Ishikawa (cell line): ENCODE data around the gene PKD2.

ENCODE experiments used
- EGR1 ChIP-seq: IDR thresholded peaks from 2 replicates; pipeline ENCODE4 v1.6.1; 2012
- EP300 ChIP-seq: IDR thresholded peaks from 2 replicates; pipeline ENCODE4 v1.6.1; 2012; ENCODE audit warnings: borderline replicate concordance
- YY1 ChIP-seq: IDR thresholded peaks from 2 replicates; pipeline ENCODE4 v1.6.1; 2012; ENCODE audit warnings: low read depth
- TF ChIP-seq, protein P1 (sequence below): IDR thresholded peaks from 2 replicates; pipeline ENCODE4 v1.6.1; 2012; ENCODE audit warnings: low read depth, mild to moderate bottlenecking
- TF ChIP-seq, protein P2 (sequence below): IDR thresholded peaks from 2 replicates; pipeline ENCODE4 v1.6.1; 2012

DNA sequence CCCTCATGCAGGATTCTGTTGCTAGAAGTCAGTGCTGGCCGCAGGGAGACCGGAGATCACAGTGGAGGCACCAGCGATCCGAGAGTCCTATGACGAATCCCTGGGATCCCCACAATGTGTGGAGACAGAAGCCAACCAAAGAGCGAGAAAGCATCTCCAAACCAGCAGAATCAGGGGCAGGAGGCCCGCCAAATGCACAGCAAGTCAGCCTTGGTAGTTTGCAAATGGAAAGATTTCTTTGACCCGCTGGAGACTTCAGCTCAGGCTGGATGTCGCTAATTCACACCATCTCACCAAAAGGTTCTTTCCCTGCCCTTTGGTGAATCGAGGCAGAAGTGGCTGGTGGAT lies 505 bp upstream of the PKD2 start:
- TF ChIP-seq EGR1 (no peak), YY1 (no peak), EP300 (no peak)
- TF ChIP-seq, protein P1, sequence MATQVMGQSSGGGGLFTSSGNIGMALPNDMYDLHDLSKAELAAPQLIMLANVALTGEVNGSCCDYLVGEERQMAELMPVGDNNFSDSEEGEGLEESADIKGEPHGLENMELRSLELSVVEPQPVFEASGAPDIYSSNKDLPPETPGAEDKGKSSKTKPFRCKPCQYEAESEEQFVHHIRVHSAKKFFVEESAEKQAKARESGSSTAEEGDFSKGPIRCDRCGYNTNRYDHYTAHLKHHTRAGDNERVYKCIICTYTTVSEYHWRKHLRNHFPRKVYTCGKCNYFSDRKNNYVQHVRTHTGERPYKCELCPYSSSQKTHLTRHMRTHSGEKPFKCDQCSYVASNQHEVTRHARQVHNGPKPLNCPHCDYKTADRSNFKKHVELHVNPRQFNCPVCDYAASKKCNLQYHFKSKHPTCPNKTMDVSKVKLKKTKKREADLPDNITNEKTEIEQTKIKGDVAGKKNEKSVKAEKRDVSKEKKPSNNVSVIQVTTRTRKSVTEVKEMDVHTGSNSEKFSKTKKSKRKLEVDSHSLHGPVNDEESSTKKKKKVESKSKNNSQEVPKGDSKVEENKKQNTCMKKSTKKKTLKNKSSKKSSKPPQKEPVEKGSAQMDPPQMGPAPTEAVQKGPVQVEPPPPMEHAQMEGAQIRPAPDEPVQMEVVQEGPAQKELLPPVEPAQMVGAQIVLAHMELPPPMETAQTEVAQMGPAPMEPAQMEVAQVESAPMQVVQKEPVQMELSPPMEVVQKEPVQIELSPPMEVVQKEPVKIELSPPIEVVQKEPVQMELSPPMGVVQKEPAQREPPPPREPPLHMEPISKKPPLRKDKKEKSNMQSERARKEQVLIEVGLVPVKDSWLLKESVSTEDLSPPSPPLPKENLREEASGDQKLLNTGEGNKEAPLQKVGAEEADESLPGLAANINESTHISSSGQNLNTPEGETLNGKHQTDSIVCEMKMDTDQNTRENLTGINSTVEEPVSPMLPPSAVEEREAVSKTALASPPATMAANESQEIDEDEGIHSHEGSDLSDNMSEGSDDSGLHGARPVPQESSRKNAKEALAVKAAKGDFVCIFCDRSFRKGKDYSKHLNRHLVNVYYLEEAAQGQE: no peak
- TF ChIP-seq, protein P2, sequence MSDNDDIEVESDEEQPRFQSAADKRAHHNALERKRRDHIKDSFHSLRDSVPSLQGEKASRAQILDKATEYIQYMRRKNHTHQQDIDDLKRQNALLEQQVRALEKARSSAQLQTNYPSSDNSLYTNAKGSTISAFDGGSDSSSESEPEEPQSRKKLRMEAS: no peak
